GM15510 (cell line): Measurements from ENCODE around the gene FTL.

Experiments used
- POLR2A ChIP-seq: IDR thresholded peaks from 3 replicates; pipeline ENCODE4 v1.6.1; 2011; ENCODE audit warnings: borderline replicate concordance; ENCODE audit not compliant: insufficient read length; ENCODE audit errors: extremely low read depth

FTL gene

GRCh38 chr19:48991873-48992580, 26.9 kb downstream of the FTL start:
- no peak for TF ChIP-seq POLR2A

- TF ChIP-seq POLR2A, result no peak
These were observed 27.6 kb downstream of the FTL start for GRCh38 chr19:48992581-48993174.

- peak; percentile 87 for TF ChIP-seq POLR2A
These were observed 28.3 kb downstream of the FTL start, which contains the start of the genes GYS1 and RUVBL2 for GRCh38 chr19:48993175-48994034. Gene GYS1 (minus strand): TSS chr19:48993309. CDS start chr19:48993112, 197 bp downstream. Gene RUVBL2 (plus strand): TSS chr19:48993887. CDS start chr19:48993912, 25 bp downstream.

- TF ChIP-seq POLR2A, result no peak
These were observed 28.9 kb downstream of the FTL start for GRCh38 chr19:48994035-48994386.

GRCh38 chr19:48997972-48998371, 32.9 kb downstream of the FTL start:
- no peak for TF ChIP-seq POLR2A

- TF ChIP-seq POLR2A, result no peak
These were observed 34.6 kb downstream of the FTL start for GRCh38 chr19:48999481-49000325.

GRCh38 chr19:49004133-49004532, 39.0 kb downstream of the FTL start:
- TF ChIP-seq POLR2A, result no peak

GRCh38 chr19:49004964-49005614, 40.0 kb downstream of the FTL start:
- no peak for TF ChIP-seq POLR2A

GRCh38 chr19:49006905-49007304, 41.8 kb downstream of the FTL start:
- no peak for TF ChIP-seq POLR2A

- TF ChIP-seq POLR2A, result no peak
These were observed 44.7 kb downstream of the FTL start for GRCh38 chr19:49009828-49010227.

- no peak for TF ChIP-seq POLR2A
These were observed 45.3 kb downstream of the FTL start for GRCh38 chr19:49010453-49010852.

- no peak for TF ChIP-seq POLR2A
These were observed 46.1 kb downstream of the FTL start for GRCh38 chr19:49011194-49011593.

GRCh38 chr19:49014123-49014869, 49.2 kb downstream of the FTL start:
- TF ChIP-seq POLR2A, result no peak
